ENCODE results near the gene CHCHD3. TPM values are rescaled to one million over a fixed set of nuclear protein-coding genes. Genes with fewer than 3 reads are reported as not detected.

The CHCHD3 gene
- total RNA-seq, 1 donor from 2014 or later = 142 TPM

GRCh38 chr7:133114519-133114918 lies 32.6 kb upstream of the CHCHD3 start:
- peaks cover 26% of the 10 kb centered on the region for H3K4me1 ChIP-seq
- no peaks in the 10 kb centered on the region for H3K79me2 ChIP-seq (ENCODE audit: low read depth)
- no peaks in the 10 kb centered on the region for H4K20me1 ChIP-seq (ENCODE audit: low read depth)
- H3K9me3 ChIP-seq (ENCODE audit: low read depth) = no peaks in the 10 kb centered on the region
- no peak overlapping the region for H3K27ac Mint-ChIP-seq
- no peaks in the 10 kb centered on the region for H3K36me3 ChIP-seq
- H3K36me3 Mint-ChIP-seq = no peaks in the 10 kb centered on the region
- no peak overlapping the region for H3K4me2 ChIP-seq
- no peaks in the 10 kb centered on the region for H3F3A ChIP-seq (ENCODE audit: low read depth)
- no peak overlapping the region for H3K4me3 ChIP-seq
- no peak overlapping the region for H3K9ac ChIP-seq
- no peak overlapping the region for H3K27ac ChIP-seq
- H3K27me3 Mint-ChIP-seq (ENCODE audit: insufficient read depth, low read depth) = peaks cover 13% of the 10 kb centered on the region
- no peak for DNase-seq (ENCODE audit: low spot score)
- H3K9me3 Mint-ChIP-seq = peaks cover 9% of the 10 kb centered on the region
- H3K4me3 Mint-ChIP-seq = no peak overlapping the region
- H3K4me1 Mint-ChIP-seq = peaks cover 19% of the 10 kb centered on the region
- H2AFZ ChIP-seq (replicated peaks) = no peak overlapping the region
- no peak for TF ChIP-seq CTCF (IDR thresholded peaks at IDR 0.05)
- no peak for TF ChIP-seq EZH2phosphoT487 (IDR thresholded peaks at IDR 0.05)
- TF ChIP-seq EZH2 (IDR thresholded peaks at IDR 0.05) = no peak
- H3K27me3 ChIP-seq = no peaks in the 10 kb centered on the region

GRCh38 chr7:133112976-133113375 lies 31.1 kb upstream of the CHCHD3 start:
- no peaks in the 10 kb centered on the region for H3K79me2 ChIP-seq (ENCODE audit: low read depth)
- H2AFZ ChIP-seq (replicated peaks) = no peak overlapping the region
- no peak overlapping the region for H3K9ac ChIP-seq
- H3K4me1 ChIP-seq = peaks cover 13% of the 10 kb centered on the region
- no peak for DNase-seq (ENCODE audit: low spot score)
- peaks cover 13% of the 10 kb centered on the region for H3K9me3 Mint-ChIP-seq
- no peaks in the 10 kb centered on the region for H3F3A ChIP-seq (ENCODE audit: low read depth)
- H3K4me3 Mint-ChIP-seq = no peak overlapping the region
- H3K27me3 Mint-ChIP-seq (ENCODE audit: insufficient read depth, low read depth) = peaks cover 10% of the 10 kb centered on the region
- H4K20me1 ChIP-seq (ENCODE audit: low read depth) = no peaks in the 10 kb centered on the region
- no peak overlapping the region for H3K27ac ChIP-seq
- H3K36me3 Mint-ChIP-seq = no peaks in the 10 kb centered on the region
- H3K36me3 ChIP-seq = no peaks in the 10 kb centered on the region
- no peak overlapping the region for H3K27ac Mint-ChIP-seq
- H3K27me3 ChIP-seq = no peaks in the 10 kb centered on the region
- H3K4me3 ChIP-seq = no peak overlapping the region
- no peak for TF ChIP-seq EZH2phosphoT487 (IDR thresholded peaks at IDR 0.05)
- no peak for TF ChIP-seq EZH2 (IDR thresholded peaks at IDR 0.05)
- TF ChIP-seq CTCF (IDR thresholded peaks at IDR 0.05) = no peak
- peaks cover 10% of the 10 kb centered on the region for H3K4me1 Mint-ChIP-seq
- no peak overlapping the region for H3K4me2 ChIP-seq
- no peaks in the 10 kb centered on the region for H3K9me3 ChIP-seq (ENCODE audit: low read depth)

- TF ChIP-seq EZH2 (IDR thresholded peaks at IDR 0.05) (no peak), EZH2phosphoT487 (IDR thresholded peaks at IDR 0.05) (no peak), CTCF (IDR thresholded peaks at IDR 0.05) (no peak)
- Histone ChIP-seq H3K79me2 (ENCODE audit: low read depth) (no peaks in the 10 kb centered on the region), H3F3A (ENCODE audit: low read depth) (no peaks in the 10 kb centered on the region), H2AFZ (replicated peaks) (no peak overlapping the region), H3K9ac (no peak overlapping the region), H3K4me1 (peaks cover 13% of the 10 kb centered on the region), H3K36me3 (no peaks in the 10 kb centered on the region), H4K20me1 (ENCODE audit: low read depth) (no peaks in the 10 kb centered on the region), H3K9me3 (ENCODE audit: low read depth) (no peaks in the 10 kb centered on the region), H3K27me3 (no peaks in the 10 kb centered on the region), H3K4me3 (no peak overlapping the region), H3K27ac (no peak overlapping the region), H3K4me2 (no peak overlapping the region)
- H3K4me1 Mint-ChIP-seq = peaks cover 10% of the 10 kb centered on the region
- peaks cover 9% of the 10 kb centered on the region for H3K27me3 Mint-ChIP-seq (ENCODE audit: insufficient read depth, low read depth)
- H3K9me3 Mint-ChIP-seq = peaks cover 13% of the 10 kb centered on the region
- DNase-seq (ENCODE audit: low spot score) = no peak
- no peak overlapping the region for H3K4me3 Mint-ChIP-seq
- H3K36me3 Mint-ChIP-seq = no peaks in the 10 kb centered on the region
- H3K27ac Mint-ChIP-seq = no peak overlapping the region
These were observed 30.4 kb upstream of the CHCHD3 start for GRCh38 chr7:133112335-133112734.
